MM.1S (cell line): Measurements from ENCODE around the gene TMEM258.

ENCODE experiments used
- DNase-seq: peaks from one replicate; pipeline ENCODE4 v3.0.0-alpha.2; 2015
- H2AFZ ChIP-seq: fragments of 300-600 bp; sonication (generic); 2 replicates; pipeline ENCODE4 v1.6.0; 2016; ENCODE audit warnings: antibody characterized with exemption, low read length
- H3F3A ChIP-seq: fragments of 300-600 bp; sonication (generic); 2 replicates; pipeline ENCODE4 v1.6.1; 2016; ENCODE audit warnings: mild to moderate bottlenecking, antibody characterized with exemption, low read length, moderate library complexity, mixed read lengths; ENCODE audit not compliant: insufficient read depth
- H3K27ac ChIP-seq: fragments of 300-600 bp; sonication (generic); 2 replicates; pipeline ENCODE4 v1.5.1; 2016; ENCODE audit warnings: mild to moderate bottlenecking, low read length
- H3K27me3 ChIP-seq: fragments of 300-600 bp; sonication (generic); replicated peaks from 2 replicates; pipeline ENCODE4 v1.6.0; 2016; ENCODE audit warnings: low read length; ENCODE audit not compliant: insufficient read depth
- H3K36me3 ChIP-seq: fragments of 300-600 bp; sonication (generic); replicated peaks from 2 replicates; pipeline ENCODE4 v1.6.1; 2016; ENCODE audit warnings: mild to moderate bottlenecking, low read length, mixed read lengths; ENCODE audit not compliant: insufficient read depth
- H3K4me1 ChIP-seq: fragments of 300-600 bp; sonication (generic); 2 replicates; pipeline ENCODE4 v1.6.1; 2016; ENCODE audit warnings: low read length, mixed read lengths
- H3K4me2 ChIP-seq: fragments of 300-600 bp; sonication (generic); 2 replicates; pipeline ENCODE4 v1.6.0; 2016; ENCODE audit warnings: low read depth, low read length
- H3K4me3 ChIP-seq: fragments of 300-600 bp; sonication (generic); 2 replicates; pipeline ENCODE4 v1.5.1; 2016; ENCODE audit warnings: low read length, mixed read lengths
- H3K79me2 ChIP-seq: fragments of 300-600 bp; sonication (generic); 2 replicates; pipeline ENCODE4 v1.6.1; 2016; ENCODE audit warnings: mixed run types, low read length, mixed read lengths
- H3K9ac ChIP-seq: fragments of 300-600 bp; sonication (generic); 2 replicates; pipeline ENCODE4 v1.6.1; 2016; ENCODE audit warnings: low read length, mixed read lengths
- H3K9me2 ChIP-seq: fragments of 300-600 bp; sonication (generic); replicated peaks from 2 replicates; pipeline ENCODE4 v1.6.1; 2016; ENCODE audit warnings: mild to moderate bottlenecking, low read length, mixed read lengths; ENCODE audit not compliant: insufficient read depth
- H3K9me3 ChIP-seq: fragments of 300-600 bp; sonication (generic); replicated peaks from 2 replicates; pipeline ENCODE4 v1.6.1; 2016; ENCODE audit warnings: mild to moderate bottlenecking, low read length, mixed read lengths; ENCODE audit not compliant: insufficient read depth
- H4K20me1 ChIP-seq: fragments of 300-600 bp; sonication (generic); 2 replicates; pipeline ENCODE4 v1.6.1; 2016; ENCODE audit warnings: mild to moderate bottlenecking, low read length, moderate library complexity, mixed read lengths; ENCODE audit not compliant: insufficient read depth
- EZH2 ChIP-seq: fragments of 300-600 bp; sonication (generic); optimal IDR thresholded peaks from 2 replicates; pipeline ENCODE3; 2017; ENCODE audit warnings: low read depth, mild to moderate bottlenecking, antibody characterized with exemption, low read length, mixed read lengths
- EZH2phosphoT487 ChIP-seq: fragments of 300-600 bp; sonication (generic); IDR thresholded peaks from 2 replicates; pipeline ENCODE4 v1.6.1; 2018; ENCODE audit warnings: antibody characterized with exemption, low read length
- TF ChIP-seq, protein P1 (sequence below): fragments of 300-600 bp; sonication (generic); IDR thresholded peaks from 2 replicates; pipeline ENCODE4 v1.5.1; 2016; ENCODE audit warnings: antibody characterized with exemption, low read length, mixed read lengths

The TMEM258 gene

DNA sequence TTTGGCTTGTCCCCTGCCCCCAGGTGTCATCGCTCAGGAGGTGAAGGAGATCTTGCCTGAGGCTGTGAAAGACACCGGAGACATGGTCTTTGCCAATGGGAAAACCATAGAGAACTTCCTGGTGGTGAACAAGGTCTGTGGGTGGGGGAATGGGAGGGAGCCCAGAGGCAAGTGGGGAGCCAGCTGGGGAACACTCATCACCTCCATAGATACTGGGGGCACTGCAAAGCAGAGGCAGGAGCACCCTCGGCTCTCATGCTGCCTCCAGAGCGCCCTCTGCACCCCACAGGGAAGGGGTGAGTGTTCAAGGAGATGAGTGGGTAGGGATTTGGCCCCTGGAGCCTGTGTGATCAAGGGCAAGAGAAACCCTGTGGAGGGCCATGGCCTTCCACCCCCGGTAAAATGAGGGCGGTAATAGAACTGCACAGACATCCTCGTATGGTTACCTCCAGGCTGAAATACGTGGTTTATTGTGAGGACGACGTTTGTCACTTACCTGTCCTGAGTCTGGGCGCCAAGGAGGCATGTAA lies 14.0 kb downstream of the TMEM258 start:
- H3K9me3 ChIP-seq, result no peaks in the 10 kb centered on the region
- no peaks in the 10 kb centered on the region for H3K4me1 ChIP-seq
- no peak overlapping the region for H3K4me3 ChIP-seq
- no peaks in the 10 kb centered on the region for H3K79me2 ChIP-seq
- no peaks in the 10 kb centered on the region for H3K36me3 ChIP-seq
- no peak for DNase-seq
- H4K20me1 ChIP-seq, result no peaks in the 10 kb centered on the region
- H3K27ac ChIP-seq, result no peak overlapping the region
- no peak overlapping the region for H3K9ac ChIP-seq
- no peak overlapping the region for H2AFZ ChIP-seq
- no peaks in the 10 kb centered on the region for H3F3A ChIP-seq
- peaks cover 14% of the 10 kb centered on the region for H3K27me3 ChIP-seq
- TF ChIP-seq EZH2phosphoT487, result no peak
- TF ChIP-seq, protein P1, sequence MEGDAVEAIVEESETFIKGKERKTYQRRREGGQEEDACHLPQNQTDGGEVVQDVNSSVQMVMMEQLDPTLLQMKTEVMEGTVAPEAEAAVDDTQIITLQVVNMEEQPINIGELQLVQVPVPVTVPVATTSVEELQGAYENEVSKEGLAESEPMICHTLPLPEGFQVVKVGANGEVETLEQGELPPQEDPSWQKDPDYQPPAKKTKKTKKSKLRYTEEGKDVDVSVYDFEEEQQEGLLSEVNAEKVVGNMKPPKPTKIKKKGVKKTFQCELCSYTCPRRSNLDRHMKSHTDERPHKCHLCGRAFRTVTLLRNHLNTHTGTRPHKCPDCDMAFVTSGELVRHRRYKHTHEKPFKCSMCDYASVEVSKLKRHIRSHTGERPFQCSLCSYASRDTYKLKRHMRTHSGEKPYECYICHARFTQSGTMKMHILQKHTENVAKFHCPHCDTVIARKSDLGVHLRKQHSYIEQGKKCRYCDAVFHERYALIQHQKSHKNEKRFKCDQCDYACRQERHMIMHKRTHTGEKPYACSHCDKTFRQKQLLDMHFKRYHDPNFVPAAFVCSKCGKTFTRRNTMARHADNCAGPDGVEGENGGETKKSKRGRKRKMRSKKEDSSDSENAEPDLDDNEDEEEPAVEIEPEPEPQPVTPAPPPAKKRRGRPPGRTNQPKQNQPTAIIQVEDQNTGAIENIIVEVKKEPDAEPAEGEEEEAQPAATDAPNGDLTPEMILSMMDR, result no peak
- no peak for TF ChIP-seq EZH2
- no peaks in the 10 kb centered on the region for H3K9me2 ChIP-seq
- no peak overlapping the region for H3K4me2 ChIP-seq

DNA sequence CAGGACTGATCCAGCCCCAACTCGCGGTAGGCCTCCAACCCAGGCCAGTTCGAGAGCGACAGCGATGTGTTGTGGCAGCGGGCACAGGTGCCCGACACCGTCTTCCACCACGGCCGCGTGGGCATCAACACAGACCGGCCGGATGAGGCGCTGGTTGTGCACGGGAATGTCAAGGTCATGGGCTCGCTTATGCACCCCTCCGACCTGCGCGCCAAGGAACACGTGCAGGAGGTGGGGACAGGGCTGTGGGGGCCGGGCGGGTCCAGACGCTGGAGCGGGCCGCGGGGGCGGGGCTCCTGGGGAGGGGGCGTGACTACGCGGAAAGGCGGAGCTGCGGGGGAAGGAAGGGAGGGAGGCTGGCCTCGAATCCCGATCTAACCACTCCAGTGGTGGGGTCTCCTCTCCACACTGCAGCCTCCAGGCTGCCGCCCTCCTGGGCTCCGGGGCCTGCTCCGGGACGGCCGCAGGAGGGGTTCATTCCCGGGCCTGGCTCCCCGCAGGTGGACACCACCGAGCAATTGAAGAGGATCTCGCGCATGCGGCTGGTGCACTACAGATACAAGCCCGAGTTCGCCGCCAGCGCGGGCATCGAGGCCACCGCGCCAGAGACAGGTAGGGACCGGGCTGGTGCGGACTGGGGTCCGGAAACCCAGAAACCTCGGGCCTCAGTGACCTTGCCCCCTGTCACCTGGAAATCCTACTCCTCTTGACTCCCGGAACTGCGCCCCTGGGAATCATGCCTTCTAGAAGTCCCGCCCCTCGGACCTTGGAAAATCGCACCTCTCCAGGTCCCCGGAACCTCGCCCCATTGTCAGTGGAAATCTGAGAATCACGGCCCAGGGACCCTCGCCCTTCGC lies 14.9 kb downstream of the TMEM258 start:
- Histone ChIP-seq H3K79me2 (no peaks in the 10 kb centered on the region), H3K27ac (no peak overlapping the region), H3K4me2 (peak overlapping the region; percentile 24; the same call in 1 of the 2 replicates), H3K4me3 (no peak overlapping the region), H3K36me3 (no peaks in the 10 kb centered on the region), H3K9ac (no peak overlapping the region), H3F3A (no peaks in the 10 kb centered on the region), H2AFZ (no peak overlapping the region), H4K20me1 (no peaks in the 10 kb centered on the region), H3K9me3 (no peaks in the 10 kb centered on the region), H3K27me3 (peaks cover 14% of the 10 kb centered on the region), H3K4me1 (no peaks in the 10 kb centered on the region), H3K9me2 (no peaks in the 10 kb centered on the region)
- TF ChIP-seq, protein P1, result no peak
- TF ChIP-seq EZH2phosphoT487 (no peak), EZH2 (no peak)
- DNase-seq, result no peak

DNA sequence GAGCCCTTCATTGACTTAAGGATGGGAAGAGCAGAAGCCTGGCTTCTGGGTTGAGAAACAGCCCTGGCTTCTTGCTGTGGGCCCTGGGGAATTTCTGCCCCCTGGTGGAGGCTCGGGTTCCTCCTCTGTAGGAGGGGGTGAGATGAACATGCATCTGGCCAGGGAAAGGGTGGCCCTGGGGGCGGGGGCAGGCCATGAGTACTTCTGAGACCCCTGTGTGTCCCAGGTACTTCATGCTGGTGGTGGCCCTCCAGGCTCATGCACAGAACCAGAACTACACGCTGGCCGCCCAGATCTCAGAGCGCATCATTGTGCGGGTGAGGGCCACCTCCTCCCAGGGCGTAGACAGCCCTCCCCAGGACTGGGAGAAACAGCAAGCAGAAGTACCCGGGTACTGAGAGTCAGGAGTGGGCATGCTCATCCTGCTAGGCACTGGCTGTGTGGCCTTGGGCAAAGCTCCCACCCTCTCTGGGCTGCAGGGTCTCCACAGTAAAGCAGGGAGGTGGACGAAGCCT lies 15.8 kb downstream of the TMEM258 start:
- Histone ChIP-seq H3K4me2 (no peak overlapping the region), H3K4me3 (no peak overlapping the region), H3K9me3 (no peaks in the 10 kb centered on the region), H3K9me2 (no peaks in the 10 kb centered on the region), H3K79me2 (no peaks in the 10 kb centered on the region), H4K20me1 (no peaks in the 10 kb centered on the region), H3K36me3 (no peaks in the 10 kb centered on the region), H3K4me1 (no peaks in the 10 kb centered on the region), H3K27me3 (peaks cover 14% of the 10 kb centered on the region), H3K27ac (no peak overlapping the region), H2AFZ (no peak overlapping the region), H3K9ac (no peak overlapping the region), H3F3A (no peaks in the 10 kb centered on the region)
- DNase-seq, result peak; percentile 42
- TF ChIP-seq EZH2phosphoT487, result no peak
- TF ChIP-seq, protein P1, result peak; percentile 75
